ENCODE measurements around the gene SCP2. TPM values are rescaled to one million over a fixed set of nuclear protein-coding genes. Genes with fewer than 3 reads are reported as not detected.

The SCP2 gene
- total RNA-seq, 1 donor from 2014 or later: 61.9 TPM

DNA sequence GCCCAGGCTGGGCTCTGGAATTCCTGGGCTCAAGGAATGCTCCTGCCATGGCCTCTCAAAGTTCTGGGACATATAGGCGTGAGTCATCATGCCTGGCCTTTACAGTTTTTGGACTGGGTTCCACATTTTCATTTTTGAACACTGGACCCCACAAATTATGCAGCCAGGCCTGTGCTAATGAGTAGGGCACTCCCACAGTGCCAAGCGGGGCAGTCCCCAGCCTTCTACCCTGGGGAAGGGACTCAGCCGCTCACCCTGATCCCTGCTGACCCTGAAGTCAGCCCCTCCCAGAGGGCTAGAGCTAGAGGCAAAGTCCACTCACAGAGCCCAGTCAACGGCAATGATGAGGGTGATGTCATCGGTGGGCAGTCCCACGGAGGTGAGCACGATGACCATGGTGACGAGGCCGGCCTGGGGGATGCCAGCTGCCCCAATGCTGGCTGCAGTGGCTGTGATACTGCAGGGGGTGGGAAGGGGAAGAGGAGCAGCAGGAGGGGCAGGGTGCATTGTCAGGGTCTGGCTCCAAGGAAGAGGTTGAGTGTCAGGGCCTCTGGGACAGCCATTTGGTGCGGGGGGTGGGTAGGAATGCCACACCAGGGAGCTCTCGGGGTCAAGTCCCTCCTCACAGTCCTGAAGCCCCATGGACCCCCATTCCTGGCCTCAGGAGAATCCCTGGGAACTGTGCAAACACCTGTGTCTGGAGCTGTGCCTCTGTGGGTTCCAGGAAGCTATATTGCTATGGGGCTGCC, 162.6 kb downstream of the SCP2 start:
- no peak overlapping the region for H3K4me3 ChIP-seq
- H3K36me3 ChIP-seq: no peaks in the 10 kb centered on the region
- intact Hi-C loops (cut with DNase I): no loop called here
- no peaks in the 10 kb centered on the region for H3K4me1 ChIP-seq
- DNase-seq (ENCODE audit: extremely low spot score in 2 of 2): no peak
- no peak overlapping the region for H3K27ac ChIP-seq
- TF ChIP-seq, protein P1, sequence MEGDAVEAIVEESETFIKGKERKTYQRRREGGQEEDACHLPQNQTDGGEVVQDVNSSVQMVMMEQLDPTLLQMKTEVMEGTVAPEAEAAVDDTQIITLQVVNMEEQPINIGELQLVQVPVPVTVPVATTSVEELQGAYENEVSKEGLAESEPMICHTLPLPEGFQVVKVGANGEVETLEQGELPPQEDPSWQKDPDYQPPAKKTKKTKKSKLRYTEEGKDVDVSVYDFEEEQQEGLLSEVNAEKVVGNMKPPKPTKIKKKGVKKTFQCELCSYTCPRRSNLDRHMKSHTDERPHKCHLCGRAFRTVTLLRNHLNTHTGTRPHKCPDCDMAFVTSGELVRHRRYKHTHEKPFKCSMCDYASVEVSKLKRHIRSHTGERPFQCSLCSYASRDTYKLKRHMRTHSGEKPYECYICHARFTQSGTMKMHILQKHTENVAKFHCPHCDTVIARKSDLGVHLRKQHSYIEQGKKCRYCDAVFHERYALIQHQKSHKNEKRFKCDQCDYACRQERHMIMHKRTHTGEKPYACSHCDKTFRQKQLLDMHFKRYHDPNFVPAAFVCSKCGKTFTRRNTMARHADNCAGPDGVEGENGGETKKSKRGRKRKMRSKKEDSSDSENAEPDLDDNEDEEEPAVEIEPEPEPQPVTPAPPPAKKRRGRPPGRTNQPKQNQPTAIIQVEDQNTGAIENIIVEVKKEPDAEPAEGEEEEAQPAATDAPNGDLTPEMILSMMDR (IDR thresholded peaks at IDR 0.05): no peak
- TF ChIP-seq POLR2A (IDR thresholded peaks at IDR 0.05) (no peak), POLR2AphosphoS5 (IDR thresholded peaks at IDR 0.05; ENCODE audit: insufficient read depth in 1 of 2, low read depth in 1 of 2) (no peak)
- no peaks in the 10 kb centered on the region for H3K27me3 ChIP-seq
- no peaks in the 10 kb centered on the region for H3K9me3 ChIP-seq

DNA sequence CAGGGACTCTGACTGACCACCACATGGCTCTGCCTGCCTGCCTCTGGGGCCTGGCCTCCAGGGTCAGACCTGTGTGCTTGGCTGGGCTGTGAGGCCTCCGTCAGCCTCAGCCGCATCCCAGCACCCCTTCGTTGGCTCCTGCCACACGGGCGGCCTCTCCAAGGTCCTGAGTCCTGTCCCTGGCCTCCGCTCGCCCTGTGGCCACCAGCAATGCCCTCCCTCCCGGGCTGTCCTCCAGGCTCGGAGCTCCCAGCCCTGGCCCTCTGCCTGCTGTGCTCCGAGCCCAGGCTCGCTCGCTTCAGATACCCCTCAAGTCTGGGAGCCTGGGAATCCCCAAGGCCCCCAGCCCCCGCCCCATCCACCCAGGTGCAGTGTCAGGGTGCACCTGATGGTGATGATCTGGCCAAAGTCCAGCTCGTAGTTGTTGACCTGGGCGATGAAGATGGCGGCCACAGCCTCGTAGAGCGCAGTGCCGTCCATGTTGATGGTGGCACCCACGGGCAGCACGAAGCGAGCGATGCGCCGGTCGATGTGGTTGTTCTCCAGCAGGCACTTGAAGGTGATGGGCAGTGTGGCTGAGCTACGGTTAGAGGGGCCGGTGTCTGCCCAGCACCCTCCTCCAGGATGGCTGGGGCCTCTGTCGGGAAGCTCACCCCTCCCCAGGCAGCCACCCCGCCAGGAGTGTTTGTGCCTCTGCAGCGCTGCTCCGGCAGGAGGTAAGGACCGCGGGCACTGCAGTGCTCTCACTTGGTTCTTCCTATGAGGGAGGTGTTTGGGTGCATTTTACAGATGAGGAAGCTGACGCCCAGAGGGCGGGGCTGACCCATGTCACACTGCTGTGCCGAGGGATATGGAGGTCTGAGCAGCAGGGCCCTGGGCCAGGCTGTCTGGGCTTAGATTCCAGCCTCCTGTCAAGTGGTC, 163.4 kb downstream of the SCP2 start:
- intact Hi-C loops (cut with DNase I): no loop called here
- Histone ChIP-seq H3K4me1 (no peaks in the 10 kb centered on the region), H3K27ac (no peak overlapping the region), H3K9me3 (no peaks in the 10 kb centered on the region), H3K4me3 (no peak overlapping the region), H3K27me3 (no peaks in the 10 kb centered on the region), H3K36me3 (no peaks in the 10 kb centered on the region)
- DNase-seq (ENCODE audit: extremely low spot score in 2 of 2): no peak
- TF ChIP-seq, protein P1 (IDR thresholded peaks at IDR 0.05): no peak
- TF ChIP-seq POLR2A (IDR thresholded peaks at IDR 0.05) (no peak), POLR2AphosphoS5 (IDR thresholded peaks at IDR 0.05; ENCODE audit: insufficient read depth in 1 of 2, low read depth in 1 of 2) (no peak)

DNA sequence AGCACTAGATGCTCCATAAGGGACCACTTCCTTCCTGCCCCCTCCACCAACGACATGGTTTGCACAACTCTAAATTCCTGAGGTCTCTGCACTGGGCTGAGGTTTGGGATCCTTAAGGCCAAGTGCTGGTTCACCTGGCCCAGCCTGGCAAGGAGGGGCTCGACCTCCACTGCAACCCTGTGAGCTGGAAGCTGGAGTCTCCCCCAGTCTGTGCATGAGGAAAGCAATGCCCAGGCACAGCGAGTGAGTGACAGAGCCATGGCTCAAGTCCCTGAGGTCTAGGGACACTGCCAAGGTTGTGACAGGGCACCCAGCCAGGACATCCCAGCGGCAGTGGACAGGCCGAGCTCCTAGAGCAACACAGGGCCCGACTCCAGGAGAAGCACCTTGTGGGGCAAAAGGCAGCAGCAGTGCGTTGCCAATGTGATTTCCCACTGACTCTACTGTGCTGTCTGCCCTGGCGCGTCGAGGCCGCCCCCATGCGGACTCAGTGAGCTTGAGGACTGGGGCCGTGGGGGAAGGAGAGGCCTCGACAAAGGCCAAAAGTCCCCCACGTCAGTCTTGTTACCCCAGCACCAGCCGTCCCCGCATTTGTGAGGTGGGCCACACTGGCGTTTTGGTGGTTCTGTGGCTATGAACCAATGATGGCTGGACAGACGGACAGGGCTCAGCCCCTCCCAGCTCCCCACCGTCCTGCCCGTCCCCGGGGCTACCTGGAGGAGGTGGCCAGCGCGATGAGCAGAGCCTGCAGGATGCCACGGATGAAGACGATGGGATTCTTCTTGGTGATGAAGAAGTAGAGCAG, 165.0 kb downstream of the SCP2 start:
- intact Hi-C loops (cut with DNase I): no loop called here
- TF ChIP-seq POLR2A (IDR thresholded peaks at IDR 0.05): no peak
- TF ChIP-seq POLR2AphosphoS5 (IDR thresholded peaks at IDR 0.05; ENCODE audit: insufficient read depth in 1 of 2, low read depth in 1 of 2): no peak
- TF ChIP-seq, protein P1 (IDR thresholded peaks at IDR 0.05): no peak
- H3K27ac ChIP-seq: no peak overlapping the region
- no peak for DNase-seq (ENCODE audit: extremely low spot score in 2 of 2)
- no peaks in the 10 kb centered on the region for H3K36me3 ChIP-seq
- H3K9me3 ChIP-seq: no peaks in the 10 kb centered on the region
- no peak overlapping the region for H3K4me3 ChIP-seq
- no peaks in the 10 kb centered on the region for H3K4me1 ChIP-seq
- H3K27me3 ChIP-seq: no peaks in the 10 kb centered on the region

DNA sequence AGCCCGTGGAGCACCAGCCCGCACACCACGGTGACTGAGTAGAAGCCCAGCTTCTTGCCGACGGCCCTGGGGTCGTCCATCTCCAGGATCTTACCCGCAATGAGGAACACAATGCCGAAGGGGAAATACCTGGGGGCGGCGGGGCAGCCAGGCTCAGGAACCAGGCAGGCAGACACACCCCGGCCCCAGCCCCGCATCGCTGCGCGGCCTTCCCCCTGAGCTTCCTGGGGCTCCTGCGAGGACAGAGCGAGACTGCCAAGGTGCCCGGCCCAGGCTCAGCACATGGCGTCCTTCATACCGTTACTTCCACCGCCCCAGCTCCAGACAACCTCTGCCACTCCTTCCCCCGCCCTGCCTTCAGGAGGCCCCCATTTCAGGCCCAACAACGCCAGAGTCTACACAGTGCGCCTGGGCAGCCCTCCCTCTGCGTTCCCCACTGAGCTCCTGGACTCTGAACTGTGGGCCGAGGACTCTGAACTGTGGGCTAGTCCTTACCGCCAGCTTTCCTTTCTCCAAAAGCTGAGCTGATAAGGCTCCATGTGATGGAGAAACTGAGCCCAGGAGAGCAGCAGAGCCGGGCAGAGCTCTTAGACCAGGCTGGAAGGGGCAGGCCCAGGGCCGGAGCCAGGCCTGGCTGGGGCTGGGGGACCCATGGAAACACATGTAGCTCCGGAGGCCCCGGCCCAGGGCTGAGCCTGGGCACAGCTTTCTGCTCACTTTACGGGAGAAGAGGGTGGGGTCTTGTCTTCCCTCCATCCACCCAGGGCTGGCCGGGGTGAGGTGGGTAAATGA, 165.8 kb downstream of the SCP2 start:
- H3K27ac ChIP-seq: no peak overlapping the region
- intact Hi-C loops (cut with DNase I): no loop called here
- TF ChIP-seq, protein P1 (IDR thresholded peaks at IDR 0.05): no peak
- TF ChIP-seq POLR2A (IDR thresholded peaks at IDR 0.05) (no peak), POLR2AphosphoS5 (IDR thresholded peaks at IDR 0.05; ENCODE audit: insufficient read depth in 1 of 2, low read depth in 1 of 2) (no peak)

More for the DNA sequence above, 165.8 kb downstream of the SCP2 start:
- Histone ChIP-seq H3K36me3 (no peaks in the 10 kb centered on the region), H3K9me3 (no peaks in the 10 kb centered on the region), H3K27me3 (no peaks in the 10 kb centered on the region), H3K4me3 (no peak overlapping the region), H3K4me1 (no peaks in the 10 kb centered on the region)
- no peak for DNase-seq (ENCODE audit: extremely low spot score in 2 of 2)
